Lower leg skin (tissue), 4 donors: ENCODE data around the gene TGFBRAP1. TPM values are rescaled to one million over a fixed set of nuclear protein-coding genes. Genes with fewer than 3 reads are reported as not detected.
A peak's percentile ranks its signal among the peaks of the same experiment; 100 is the strongest.

Experiments
- DNase-seq, 2 donors: peaks; one replicate each; pipeline ENCODE4 v3.0.0-alpha.2; 2019; ENCODE audit warnings: low spot score in 2 of 2
- H3K4me3 ChIP-seq: fragments of 200-600 bp; sonication (generic); 2 replicates; pipeline ENCODE4 v1.5.1; 2017; ENCODE audit warnings: mild to moderate bottlenecking, low read depth; ENCODE audit not compliant: poor library complexity, severe bottlenecking
- CTCF ChIP-seq, 3 donors: fragments of 450-650 bp; IDR thresholded peaks; one replicate each; pipeline ENCODE4 v1.5.1; 2016; ENCODE audit warnings: antibody characterized with exemption in 3 of 3, mild to moderate bottlenecking in 3 of 3, moderate library complexity in 2 of 3
- POLR2A ChIP-seq, 2 donors: fragments of 450-650 bp; IDR thresholded peaks; one replicate each; pipeline ENCODE4 v1.6.1; 2016 to 2017; ENCODE audit warnings: antibody characterized with exemption in 2 of 2, mild to moderate bottlenecking in 1 of 2, moderate library complexity in 1 of 2
- WGBS, 2 donors: methylation state at CpG; one replicate each; pipeline ENCODE4 v1.1.5; 2018; 5-methylcytosine and 5-hydroxymethylcytosine counted together
- intact Hi-C: fragments of 100-400 bp; cut with DNase I; formaldehyde crosslinking; loops from one replicate; pipeline ENCODE4 v1.15.0; 2023; ENCODE audit warnings: low total_unique reads
- total RNA-seq, 4 donors: library from RNA; depleted of rRNA; stranded (reverse); fragments of >200 nt; gene quantifications; one replicate each; pipeline ENCODE4 v1.1.0, GENCODE V29; 2016

Gene TGFBRAP1, protein sequence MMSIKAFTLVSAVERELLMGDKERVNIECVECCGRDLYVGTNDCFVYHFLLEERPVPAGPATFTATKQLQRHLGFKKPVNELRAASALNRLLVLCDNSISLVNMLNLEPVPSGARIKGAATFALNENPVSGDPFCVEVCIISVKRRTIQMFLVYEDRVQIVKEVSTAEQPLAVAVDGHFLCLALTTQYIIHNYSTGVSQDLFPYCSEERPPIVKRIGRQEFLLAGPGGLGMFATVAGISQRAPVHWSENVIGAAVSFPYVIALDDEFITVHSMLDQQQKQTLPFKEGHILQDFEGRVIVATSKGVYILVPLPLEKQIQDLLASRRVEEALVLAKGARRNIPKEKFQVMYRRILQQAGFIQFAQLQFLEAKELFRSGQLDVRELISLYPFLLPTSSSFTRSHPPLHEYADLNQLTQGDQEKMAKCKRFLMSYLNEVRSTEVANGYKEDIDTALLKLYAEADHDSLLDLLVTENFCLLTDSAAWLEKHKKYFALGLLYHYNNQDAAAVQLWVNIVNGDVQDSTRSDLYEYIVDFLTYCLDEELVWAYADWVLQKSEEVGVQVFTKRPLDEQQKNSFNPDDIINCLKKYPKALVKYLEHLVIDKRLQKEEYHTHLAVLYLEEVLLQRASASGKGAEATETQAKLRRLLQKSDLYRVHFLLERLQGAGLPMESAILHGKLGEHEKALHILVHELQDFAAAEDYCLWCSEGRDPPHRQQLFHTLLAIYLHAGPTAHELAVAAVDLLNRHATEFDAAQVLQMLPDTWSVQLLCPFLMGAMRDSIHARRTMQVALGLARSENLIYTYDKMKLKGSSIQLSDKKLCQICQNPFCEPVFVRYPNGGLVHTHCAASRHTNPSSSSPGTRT
- total RNA-seq: 10 to 100 TPM; 30.2 to 35.2 (median 34.4) TPM

DNA sequence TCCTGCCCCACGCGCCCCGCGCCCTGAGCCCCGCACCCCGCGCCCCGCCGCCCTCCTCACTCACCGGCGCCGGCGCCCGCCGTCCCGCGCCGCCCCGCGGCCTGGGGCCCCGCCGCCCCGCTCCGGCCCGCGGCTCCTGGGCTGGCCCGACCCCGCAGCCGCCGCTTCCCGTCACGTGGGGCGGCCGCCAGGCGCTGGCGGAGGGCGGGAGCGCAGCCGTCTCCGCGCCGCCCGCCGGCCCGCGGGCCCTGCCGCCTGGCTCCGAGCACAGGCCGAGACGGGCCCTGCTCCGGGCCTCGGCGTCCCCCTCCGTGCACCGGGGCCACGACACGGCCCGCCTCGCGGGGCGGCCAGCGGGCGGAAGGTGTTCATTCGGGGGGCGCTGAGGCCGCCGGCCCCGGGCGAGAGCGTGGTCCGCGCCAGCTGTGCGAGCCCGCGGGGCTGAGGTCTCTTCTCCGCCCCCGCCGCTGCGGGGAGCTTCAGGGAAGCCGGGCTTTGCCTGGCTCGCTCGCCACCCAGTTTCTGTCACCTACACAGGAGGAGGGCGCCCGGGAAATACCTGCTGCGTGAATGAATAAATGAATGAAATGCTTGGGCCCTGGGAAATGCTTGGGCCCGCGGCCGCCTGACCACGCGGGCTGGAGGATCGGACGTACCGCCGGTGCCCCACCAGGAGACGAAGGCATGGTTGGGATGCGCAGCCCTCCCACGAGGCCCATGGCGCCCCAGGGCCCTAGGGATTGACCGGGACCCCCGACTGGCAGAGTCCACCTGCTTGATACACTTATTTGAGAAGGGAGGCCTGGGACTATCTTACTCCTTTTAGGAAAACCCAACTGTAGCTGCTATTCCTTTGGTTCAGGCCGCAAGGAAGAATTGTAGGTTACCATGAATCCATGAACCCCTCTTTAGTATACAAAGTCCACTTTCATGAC lies at the start of gene TGFBRAP1:
TSS of gene TGFBRAP1 (minus strand) at position 175 of the 935 bp plus-strand sequence. CDS start 21,434 bp downstream, outside the sequence.
- TF ChIP-seq POLR2A (IDR thresholded peaks at IDR 0.05) (no peak), CTCF (IDR thresholded peaks at IDR 0.05) (no peak)
- 8 to 9% methylated on average over 14 to 25 of the region's 101 CpGs for WGBS, 2 donors
- intact Hi-C loops: no loop called here
- peak within 1 kb of the TSS; percentile 51 for H3K4me3 ChIP-seq
- peak in 1 of 2 donors; percentile 87 for DNase-seq

DNA sequence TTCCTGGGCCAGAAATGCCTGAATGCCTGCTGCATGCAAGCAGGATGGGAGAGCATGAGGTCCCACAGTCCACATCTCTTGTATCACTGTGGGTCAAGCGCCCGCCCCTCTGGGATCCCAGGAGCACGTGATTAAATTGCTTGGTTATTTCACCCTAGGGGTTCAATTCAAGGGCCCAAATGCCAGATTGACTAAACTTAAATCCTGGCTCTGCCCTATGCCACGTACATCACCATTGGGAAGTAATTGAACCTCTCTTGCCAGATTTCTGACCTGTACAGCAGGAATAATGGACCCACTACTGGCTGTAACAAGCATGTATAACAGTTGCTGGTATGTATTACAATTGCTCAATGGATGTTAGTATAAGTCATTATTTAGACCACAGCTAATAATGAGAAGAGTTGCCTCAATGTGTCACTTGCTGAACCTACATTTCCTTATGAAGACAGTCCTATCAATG lies 49.4 kb upstream of the TGFBRAP1 start:
- intact Hi-C loops: no loop called here
- TF ChIP-seq POLR2A (IDR thresholded peaks at IDR 0.05) (no peak), CTCF (IDR thresholded peaks at IDR 0.05) (no peak)
- peak in 1 of 2 donors; percentile 67 for DNase-seq
- 79 to 84% methylated on average over 4 of the region's 4 CpGs for WGBS, 2 donors
- H3K4me3 ChIP-seq: no peak overlapping the region

- 72 to 77% methylated on average over 12 of the region's 12 CpGs for WGBS, 2 donors
- intact Hi-C loops: no loop called here
- peak in 1 of 2 donors; percentile 59 for DNase-seq
- TF ChIP-seq CTCF (IDR thresholded peaks at IDR 0.05): no peak
- no peak for TF ChIP-seq POLR2A (IDR thresholded peaks at IDR 0.05)
- H3K4me3 ChIP-seq: no peak overlapping the region
Observed at GRCh38 chr2:105378276-105378840, 48.8 kb upstream of the TGFBRAP1 start.

DNA sequence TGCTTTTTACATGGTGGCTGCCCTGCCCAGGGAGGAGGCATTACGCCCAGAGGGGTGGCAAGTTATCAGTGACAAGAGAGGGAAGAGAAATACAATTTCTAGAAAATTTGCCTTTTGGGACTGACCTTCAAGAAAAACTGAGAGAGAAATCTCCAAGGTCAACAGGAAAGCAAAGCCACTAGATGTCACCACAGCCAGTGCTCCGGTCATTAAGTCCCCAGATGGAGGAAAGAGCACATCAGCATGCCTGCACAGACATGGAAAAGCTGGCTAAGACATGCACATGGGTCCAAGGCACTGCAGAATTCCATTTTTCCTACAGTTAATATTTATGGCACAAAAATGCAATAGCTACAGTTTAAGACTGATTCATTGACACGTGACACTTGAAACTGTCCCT lies 48.3 kb upstream of the TGFBRAP1 start:
- intact Hi-C loops: no loop called here
- no peak for DNase-seq
- 52 to 61% methylated on average over 3 of the region's 3 CpGs for WGBS, 2 donors
- TF ChIP-seq CTCF (IDR thresholded peaks at IDR 0.05) (no peak), POLR2A (IDR thresholded peaks at IDR 0.05) (no peak)
- no peak overlapping the region for H3K4me3 ChIP-seq

DNA sequence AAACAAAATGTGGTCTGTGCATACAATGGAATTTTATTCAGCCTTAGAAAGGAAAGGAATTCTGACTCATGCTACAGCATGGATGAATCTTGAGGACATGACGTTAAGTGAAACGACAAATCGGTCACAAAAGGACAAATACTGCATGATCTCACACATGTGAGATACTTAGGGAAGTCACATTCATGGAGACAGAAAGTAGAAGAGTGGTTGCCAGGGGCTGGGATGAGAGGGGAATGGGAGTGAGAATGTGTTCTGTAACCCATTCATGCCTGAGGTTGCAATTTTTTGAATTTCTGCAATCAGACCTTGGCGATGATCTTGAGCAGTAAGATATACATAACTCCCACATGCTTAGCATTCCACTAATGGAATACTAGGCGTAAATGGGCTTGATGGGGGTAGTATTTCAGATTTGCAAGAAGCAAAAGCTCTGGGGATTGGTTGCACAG lies 47.3 kb upstream of the TGFBRAP1 start:
- intact Hi-C loops: no loop called here
- peak in 1 of 2 donors; percentile 15 for DNase-seq
- TF ChIP-seq CTCF (IDR thresholded peaks at IDR 0.05) (no peak), POLR2A (IDR thresholded peaks at IDR 0.05) (no peak)
- H3K4me3 ChIP-seq: no peak overlapping the region
- 57 to 66% methylated on average over 5 of the region's 5 CpGs for WGBS, 2 donors
